ENCODE measurements around the gene EVC.

- no peak for TF ChIP-seq CTCF (IDR thresholded peaks at IDR 0.05; ENCODE audit: low read length)
- no peak for TF ChIP-seq EZH2 (optimal IDR thresholded peaks at IDR 0.05; ENCODE audit: low read depth, low read length)
These were observed 3.6 kb upstream of the EVC start for GRCh38 chr4:5707366-5707765.

All from MM.1S (cell line).